Tibial nerve (tissue), 3 donors: ENCODE results near the gene SLC6A13.

ENCODE experiments used
- POLR2A ChIP-seq, 2 donors: fragments of 450-650 bp; IDR thresholded peaks; one replicate each; pipeline ENCODE4 v1.6.1; 2017; ENCODE audit warnings: antibody characterized with exemption in 2 of 2, mild to moderate bottlenecking in 2 of 2, moderate library complexity in 2 of 2
- TF ChIP-seq, protein P1 (sequence below), 5 experiments: fragments of 200-600 bp in 3 of 5; fragments of 450-650 bp in 2 of 5; sonication (generic) in 3 of 5; IDR thresholded peaks; one replicate each; pipeline ENCODE4 v1.5.1; 2016 to 2019; ENCODE audit warnings: antibody characterized with exemption in 5 of 5, mild to moderate bottlenecking in 3 of 5, moderate library complexity in 2 of 5

DNA sequence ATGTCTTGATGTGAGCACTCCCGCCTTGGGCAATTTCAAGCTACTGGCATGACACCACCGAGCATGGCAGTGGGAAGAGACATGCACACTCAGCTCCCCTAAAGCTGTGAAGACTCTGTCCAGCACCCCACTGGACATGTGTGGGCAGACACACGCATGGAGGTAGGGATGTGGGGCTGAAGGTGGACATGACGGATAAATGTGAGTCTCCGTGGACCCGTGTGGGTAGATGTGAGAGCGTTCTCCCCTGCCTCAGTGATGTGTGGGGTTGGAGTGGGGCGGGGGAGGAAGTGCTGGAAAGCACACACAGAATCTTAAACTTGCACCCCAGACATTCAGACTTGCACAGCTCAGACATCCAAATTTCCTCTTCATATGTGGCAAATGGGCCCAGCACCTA is 61.3 kb downstream of the SLC6A13 start:
- no peak for TF ChIP-seq POLR2A (IDR thresholded peaks at IDR 0.05)
- TF ChIP-seq, protein P1, sequence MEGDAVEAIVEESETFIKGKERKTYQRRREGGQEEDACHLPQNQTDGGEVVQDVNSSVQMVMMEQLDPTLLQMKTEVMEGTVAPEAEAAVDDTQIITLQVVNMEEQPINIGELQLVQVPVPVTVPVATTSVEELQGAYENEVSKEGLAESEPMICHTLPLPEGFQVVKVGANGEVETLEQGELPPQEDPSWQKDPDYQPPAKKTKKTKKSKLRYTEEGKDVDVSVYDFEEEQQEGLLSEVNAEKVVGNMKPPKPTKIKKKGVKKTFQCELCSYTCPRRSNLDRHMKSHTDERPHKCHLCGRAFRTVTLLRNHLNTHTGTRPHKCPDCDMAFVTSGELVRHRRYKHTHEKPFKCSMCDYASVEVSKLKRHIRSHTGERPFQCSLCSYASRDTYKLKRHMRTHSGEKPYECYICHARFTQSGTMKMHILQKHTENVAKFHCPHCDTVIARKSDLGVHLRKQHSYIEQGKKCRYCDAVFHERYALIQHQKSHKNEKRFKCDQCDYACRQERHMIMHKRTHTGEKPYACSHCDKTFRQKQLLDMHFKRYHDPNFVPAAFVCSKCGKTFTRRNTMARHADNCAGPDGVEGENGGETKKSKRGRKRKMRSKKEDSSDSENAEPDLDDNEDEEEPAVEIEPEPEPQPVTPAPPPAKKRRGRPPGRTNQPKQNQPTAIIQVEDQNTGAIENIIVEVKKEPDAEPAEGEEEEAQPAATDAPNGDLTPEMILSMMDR (IDR thresholded peaks at IDR 0.05): no peak
